Karpas-422 (cell line): ENCODE results near the gene KRTAP12-4. TPM values are rescaled to one million over a fixed set of nuclear protein-coding genes. Genes with fewer than 3 reads are reported as not detected.
"Not testable (repeated sequence)": the region's sequence is repeated elsewhere in the genome, so short reads cannot be mapped to it uniquely, and the experiment has no call there.

Source experiments
- DNase-seq: peaks from one replicate; pipeline ENCODE4 v3.0.0-alpha.2; 2015
- H2AFZ ChIP-seq: fragments of 200-600 bp; sonication (generic); 2 replicates; pipeline ENCODE4 v1.6.1; 2014; ENCODE audit warnings: antibody characterized with exemption, low read length, mixed read lengths
- H3K27ac ChIP-seq: fragments of 200-600 bp; sonication (generic); 2 replicates; pipeline ENCODE4 v1.5.1; 2014; ENCODE audit warnings: mild to moderate bottlenecking, low read length, moderate library complexity
- H3K27me3 ChIP-seq: fragments of 200-600 bp; sonication (generic); 2 replicates; pipeline ENCODE4 v1.6.1; 2014; ENCODE audit warnings: low read length, mixed read lengths
- H3K36me3 ChIP-seq: fragments of 200-600 bp; sonication (generic); 2 replicates; pipeline ENCODE4 v1.6.1; 2014; ENCODE audit warnings: low read length, mixed read lengths; ENCODE audit not compliant: insufficient read depth
- H3K4me1 ChIP-seq: fragments of 200-600 bp; sonication (generic); 2 replicates; pipeline ENCODE4 v1.6.1; 2014; ENCODE audit warnings: mild to moderate bottlenecking, low read length, mixed read lengths
- H3K4me2 ChIP-seq: fragments of 200-600 bp; sonication (generic); 2 replicates; pipeline ENCODE4 v1.6.1; 2014; ENCODE audit warnings: low read length, low read depth, mild to moderate bottlenecking; ENCODE audit not compliant: poor library complexity, severe bottlenecking
- H3K4me3 ChIP-seq: fragments of 200-600 bp; sonication (generic); 2 replicates; pipeline ENCODE4 v1.5.1; 2014; ENCODE audit warnings: mild to moderate bottlenecking, antibody characterized with exemption, low read length, mixed read lengths
- H3K79me2 ChIP-seq: fragments of 200-600 bp; sonication (generic); 2 replicates; pipeline ENCODE4 v1.6.1; 2014; ENCODE audit warnings: mild to moderate bottlenecking, low read length, mixed read lengths
- H3K9ac ChIP-seq: fragments of 200-600 bp; sonication (generic); 2 replicates; pipeline ENCODE4 v1.6.0; 2014; ENCODE audit warnings: low read length
- H3K9me2 ChIP-seq: fragments of 200-600 bp; sonication (generic), shearing (Covaris generic); replicated peaks from 2 replicates; pipeline ENCODE4 v1.6.0; 2014; ENCODE audit warnings: mild to moderate bottlenecking, low read length, moderate library complexity; ENCODE audit not compliant: insufficient read depth
- H3K9me3 ChIP-seq: fragments of 300-700, 200-600 bp; sonication (generic); 2 replicates; pipeline ENCODE4 v1.6.1; 2014; ENCODE audit warnings: low read length, mixed read lengths
- H4K20me1 ChIP-seq: fragments of 200-600 bp; sonication (generic); 2 replicates; pipeline ENCODE4 v1.6.1; 2014; ENCODE audit warnings: mild to moderate bottlenecking, antibody characterized with exemption, low read length, low read depth; ENCODE audit not compliant: insufficient read depth
- small RNA-seq: library from RNA; depleted of rRNA; stranded (forward); fragments of <200 nt; gene quantifications from one replicate; pipeline ENCODE3, GENCODE V24; 2014
- total RNA-seq: library from RNA; depleted of rRNA; stranded (reverse); fragments of >200 nt; shearing (Covaris generic); gene quantifications from 2 replicates; pipeline ENCODE4 v1.2.3, GENCODE V29; 2014; ENCODE audit warnings: low replicate concordance; rRNA removed

Gene KRTAP12-4
- total RNA-seq, 1 experiment from 2014 or later: not detected

GRCh38 chr21:44611551-44611950, 42.9 kb downstream of the KRTAP12-4 start:
- peak; percentile 19 for DNase-seq
- Histone ChIP-seq H4K20me1 (no peaks in the 10 kb centered on the region), H3K79me2 (no peaks in the 10 kb centered on the region), H3K9me2 (no peaks in the 10 kb centered on the region), H3K27me3 (no peaks in the 10 kb centered on the region), H3K9ac (no peak overlapping the region), H3K4me1 (no peaks in the 10 kb centered on the region), H2AFZ (no peak overlapping the region), H3K27ac (no peak overlapping the region), H3K9me3 (no peaks in the 10 kb centered on the region; the same call in 1 of the 2 replicates), H3K4me2 (no peak overlapping the region), H3K36me3 (no peaks in the 10 kb centered on the region), H3K4me3 (no peak overlapping the region)

GRCh38 chr21:44610157-44610843, 44.2 kb downstream of the KRTAP12-4 start:
- H2AFZ ChIP-seq, DNase-seq, H3K9ac ChIP-seq, H3K27ac ChIP-seq, H3K9me2 ChIP-seq, H4K20me1 ChIP-seq, H3K79me2 ChIP-seq, H3K4me3 ChIP-seq, H3K27me3 ChIP-seq, H3K36me3 ChIP-seq, H3K9me3 ChIP-seq, H3K4me2 ChIP-seq, H3K4me1 ChIP-seq: not testable (repeated sequence)

GRCh38 chr21:44609193-44609592, 45.3 kb downstream of the KRTAP12-4 start:
- no peak overlapping the region for H3K4me2 ChIP-seq
- H3K27me3 ChIP-seq: no peaks in the 10 kb centered on the region
- H4K20me1 ChIP-seq: no peaks in the 10 kb centered on the region
- H3K4me3 ChIP-seq: no peak overlapping the region
- no peak overlapping the region for H3K27ac ChIP-seq
- DNase-seq: peak; percentile 26
- H3K79me2 ChIP-seq: no peaks in the 10 kb centered on the region
- H2AFZ ChIP-seq: no peak overlapping the region
- no peaks in the 10 kb centered on the region for H3K36me3 ChIP-seq
- no peaks in the 10 kb centered on the region for H3K4me1 ChIP-seq
- no peaks in the 10 kb centered on the region for H3K9me2 ChIP-seq
- H3K9me3 ChIP-seq: no peaks in the 10 kb centered on the region; the same call in 1 of the 2 replicates
- H3K9ac ChIP-seq: no peak overlapping the region

- Histone ChIP-seq H4K20me1 (no peaks in the 10 kb centered on the region), H3K4me2 (no peak overlapping the region), H3K4me3 (no peak overlapping the region), H3K9me3 (no peaks in the 10 kb centered on the region; the same call in 1 of the 2 replicates), H3K4me1 (no peaks in the 10 kb centered on the region), H3K27ac (no peak overlapping the region), H2AFZ (no peak overlapping the region), H3K9me2 (no peaks in the 10 kb centered on the region), H3K79me2 (no peaks in the 10 kb centered on the region), H3K27me3 (no peaks in the 10 kb centered on the region), H3K36me3 (no peaks in the 10 kb centered on the region), H3K9ac (no peak overlapping the region)
- DNase-seq: no peak
Measured at GRCh38 chr21:44606495-44606894, 48.0 kb downstream of the KRTAP12-4 start.

Small RNAs within 50 kb of the gene (small RNA-seq; reads per million reads assigned to genes)
- not detected for gene KRTAP12-6P

Other genes with a start within 250 kb of the KRTAP12-4 start
- gene LRRC3, start 199.1 kb downstream of the KRTAP12-4 start, total RNA-seq: not detected in 2 replicates
- gene KRTAP10-1, start 114.5 kb downstream of the KRTAP12-4 start, total RNA-seq: not detected in 2 replicates
- gene KRTAP10-2, start 103.2 kb downstream of the KRTAP12-4 start, total RNA-seq: not detected in 2 replicates
- not detected in 2 replicates for gene KRTAP10-3, start 95.9 kb downstream of the KRTAP12-4 start, total RNA-seq
- gene KRTAP10-4, start 80.9 kb downstream of the KRTAP12-4 start, total RNA-seq: not detected in 2 replicates
- gene KRTAP10-5, start 74.1 kb downstream of the KRTAP12-4 start, total RNA-seq: not detected in 2 replicates
- gene KRTAP10-6, start 62.2 kb downstream of the KRTAP12-4 start, total RNA-seq: not detected in 2 replicates
- gene KRTAP10-7, start 54.1 kb downstream of the KRTAP12-4 start, total RNA-seq: not detected in 2 replicates
- not detected in 2 replicates for gene KRTAP10-8, start 42.6 kb downstream of the KRTAP12-4 start, total RNA-seq
- not detected in 2 replicates for gene KRTAP10-9, start 27.6 kb downstream of the KRTAP12-4 start, total RNA-seq
- not detected in 2 replicates for gene KRTAP10-10, start 17.3 kb downstream of the KRTAP12-4 start, total RNA-seq
- not detected in 2 replicates for gene KRTAP10-11, start 8.2 kb downstream of the KRTAP12-4 start, total RNA-seq
- not detected in 2 replicates for gene KRTAP12-3, start 3.3 kb upstream of the KRTAP12-4 start, total RNA-seq
- not detected in 2 replicates for gene KRTAP12-2, start 12.3 kb upstream of the KRTAP12-4 start, total RNA-seq
- not detected in 2 replicates for gene KRTAP12-1, start 27.5 kb upstream of the KRTAP12-4 start, total RNA-seq
- gene KRTAP10-12, start 42.5 kb upstream of the KRTAP12-4 start, total RNA-seq: not detected in 2 replicates
- gene TSPEAR, start 56.9 kb upstream of the KRTAP12-4 start, total RNA-seq: not detected in 2 replicates
- gene UBE2G2, start 147.2 kb upstream of the KRTAP12-4 start, total RNA-seq: 126 and 148 TPM in 2 replicates
- gene SUMO3, start 163.4 kb upstream of the KRTAP12-4 start, total RNA-seq: 70.3 and 80.3 TPM in 2 replicates
- 37.8 and 44.7 TPM in 2 replicates for gene PTTG1IP, start 219.0 kb upstream of the KRTAP12-4 start, total RNA-seq